NCI-H1417 treated with DMSO at 0.1 percent for 48 hours (cell line): ENCODE results near the gene GLS.
"Not testable (repeated sequence)": the region's sequence is repeated elsewhere in the genome, so short reads cannot be mapped to it uniquely, and the experiment has no call there.

Experiments
- DNase-seq: peaks from one replicate; lab custom pipeline; 2025; lab: John Stamatoyannopoulos, UW

GLS gene

DNA sequence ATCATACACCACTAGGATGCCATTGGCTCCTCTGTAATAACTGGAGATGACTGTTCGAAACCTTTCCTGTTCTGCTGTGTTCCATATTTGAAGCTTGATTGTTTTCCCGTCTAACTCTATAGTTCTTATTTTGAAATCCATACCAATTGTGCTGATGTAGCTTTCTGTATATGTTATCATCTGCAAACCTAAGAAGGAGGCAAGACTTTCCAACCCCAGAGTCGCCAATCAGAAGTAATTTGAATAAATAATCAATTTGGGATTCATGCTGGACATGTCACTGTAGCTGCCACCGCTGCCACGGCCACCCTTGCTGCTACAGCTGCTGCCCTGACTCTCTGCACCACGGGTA is 112.6 kb downstream of the GLS start:
- no peak for DNase-seq

DNA sequence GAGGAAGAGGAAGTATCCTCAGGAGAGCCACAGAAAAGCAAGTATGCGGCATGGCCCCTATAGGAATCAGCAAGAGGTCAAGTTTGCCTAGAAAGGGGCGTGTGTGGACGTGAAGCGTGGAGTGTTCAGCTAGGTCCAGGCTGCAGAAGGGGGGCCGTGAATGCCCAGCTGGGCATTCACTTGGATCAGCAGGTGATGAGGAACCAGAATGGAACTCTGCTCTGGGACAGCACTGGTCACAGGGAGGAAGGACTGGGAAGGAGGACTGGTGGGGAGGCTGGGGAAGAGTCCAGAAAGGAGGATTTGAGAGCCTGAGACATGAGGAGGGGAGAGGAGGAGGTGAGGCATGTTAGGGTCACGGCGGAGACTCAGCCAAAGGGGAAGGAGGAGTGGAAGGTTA is 113.5 kb downstream of the GLS start:
- DNase-seq: no peak

DNA sequence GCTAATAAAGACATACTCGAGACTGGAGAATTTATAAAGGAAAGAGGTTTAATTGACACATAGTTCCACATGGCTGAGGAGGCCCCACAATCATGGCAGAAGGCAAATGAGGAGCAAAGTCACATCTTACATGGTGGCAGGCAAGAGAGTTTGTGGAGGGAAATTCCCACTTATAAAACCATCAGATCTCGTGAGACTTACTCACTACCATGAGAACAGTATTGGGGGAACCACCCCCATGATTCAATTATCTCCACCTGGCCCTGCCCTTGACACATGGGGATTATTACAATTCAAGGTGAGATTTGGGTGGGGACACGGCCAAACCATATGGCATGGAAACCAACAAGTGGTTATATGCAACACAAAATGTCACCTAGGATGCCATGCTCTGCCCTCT is 114.7 kb downstream of the GLS start:
- DNase-seq: not testable (repeated sequence)

DNA sequence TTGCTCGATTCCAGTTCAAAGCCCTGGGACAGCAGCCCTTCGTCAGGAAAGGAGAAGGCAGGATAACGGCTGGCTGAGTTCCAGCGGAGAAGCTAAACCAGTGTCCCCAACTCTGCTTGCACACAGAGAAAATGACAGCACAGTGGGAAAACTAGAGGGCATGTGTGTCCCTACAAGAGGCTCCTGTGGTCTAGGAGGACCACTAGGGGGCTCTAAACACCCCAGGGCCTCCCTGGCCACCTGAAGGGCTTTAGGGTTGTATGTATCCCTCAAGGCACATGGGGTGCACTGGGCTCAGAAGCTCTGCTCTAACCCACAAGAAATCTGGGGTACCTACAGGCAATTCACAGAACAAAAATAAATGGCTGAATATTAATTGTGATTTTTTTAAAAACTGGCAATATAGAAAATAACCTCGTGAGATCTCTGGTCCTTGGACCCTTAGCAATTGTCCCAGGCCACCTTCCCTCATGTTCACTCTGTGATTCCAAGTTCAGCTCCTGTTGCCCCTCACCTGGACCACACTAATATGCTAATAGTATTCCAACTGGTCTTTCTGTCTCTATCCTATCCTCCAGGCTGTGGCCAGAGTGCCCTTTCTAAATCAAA is 115.8 kb downstream of the GLS start:
- no peak for DNase-seq

DNA sequence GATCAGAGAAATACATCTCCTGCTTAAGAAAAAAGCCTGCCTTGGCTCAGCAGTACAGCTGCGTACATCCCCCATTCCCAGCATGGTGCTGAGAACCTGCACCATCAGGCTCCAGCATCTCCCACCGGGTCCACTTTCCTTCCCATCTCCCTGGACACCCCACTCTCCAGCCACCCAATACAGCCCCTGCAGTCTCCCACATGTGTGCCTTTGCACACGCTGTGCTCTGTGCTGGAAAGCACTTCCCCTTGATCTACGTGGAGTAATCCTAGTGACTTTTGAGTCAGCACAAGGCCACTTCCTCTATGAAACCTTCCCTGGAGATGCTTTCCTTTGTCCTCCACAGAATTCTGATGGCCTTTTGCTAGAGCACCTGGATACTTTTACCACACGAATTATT is 116.3 kb downstream of the GLS start:
- DNase-seq: no peak

DNA sequence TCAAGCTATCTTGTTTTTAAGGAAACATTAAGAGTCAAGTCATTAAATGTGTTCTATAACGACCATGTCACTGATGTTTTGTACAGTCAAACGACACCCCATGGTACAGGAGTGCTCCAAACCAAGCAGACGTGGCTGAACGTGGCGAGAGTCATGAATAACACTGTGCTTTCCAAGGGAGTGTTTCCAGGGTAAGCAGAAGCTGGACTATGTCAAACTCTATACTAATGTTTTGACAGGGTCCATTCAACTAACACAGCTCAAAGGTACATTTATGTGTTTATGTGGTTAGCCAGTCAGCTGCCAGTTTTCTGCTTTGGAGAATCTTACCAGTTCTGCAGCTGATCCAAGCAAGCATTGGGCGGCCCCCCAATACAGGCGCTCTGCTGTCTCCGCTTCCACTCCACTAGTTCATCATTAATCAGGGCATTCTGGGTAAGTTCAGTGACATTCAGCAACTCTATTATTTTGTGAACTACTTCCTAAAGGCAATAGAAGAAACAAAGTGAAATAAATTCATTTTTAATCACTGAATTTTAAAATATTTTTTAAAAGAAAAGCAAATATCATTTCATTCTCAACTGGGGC is 117.0 kb downstream of the GLS start:
- DNase-seq: no peak

DNA sequence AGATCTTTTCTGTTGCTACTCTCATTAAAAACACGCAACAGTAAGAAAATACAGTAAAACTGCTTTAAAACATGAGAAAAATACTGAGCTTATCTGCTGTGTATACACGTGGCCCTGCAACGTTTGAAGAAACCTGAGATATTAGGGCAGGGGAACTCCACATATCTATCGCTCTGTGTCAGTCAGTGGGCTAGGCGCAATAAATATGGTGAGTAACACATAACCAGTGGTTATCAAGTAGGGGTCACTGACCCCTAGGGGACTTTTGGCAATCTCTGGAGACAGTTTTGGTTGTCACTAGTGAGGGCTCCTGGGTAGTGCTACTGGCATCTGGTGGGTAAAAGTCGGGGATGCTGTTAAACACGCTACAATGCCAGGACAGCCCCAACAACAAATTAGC is 118.4 kb downstream of the GLS start:
- DNase-seq: no peak

DNA sequence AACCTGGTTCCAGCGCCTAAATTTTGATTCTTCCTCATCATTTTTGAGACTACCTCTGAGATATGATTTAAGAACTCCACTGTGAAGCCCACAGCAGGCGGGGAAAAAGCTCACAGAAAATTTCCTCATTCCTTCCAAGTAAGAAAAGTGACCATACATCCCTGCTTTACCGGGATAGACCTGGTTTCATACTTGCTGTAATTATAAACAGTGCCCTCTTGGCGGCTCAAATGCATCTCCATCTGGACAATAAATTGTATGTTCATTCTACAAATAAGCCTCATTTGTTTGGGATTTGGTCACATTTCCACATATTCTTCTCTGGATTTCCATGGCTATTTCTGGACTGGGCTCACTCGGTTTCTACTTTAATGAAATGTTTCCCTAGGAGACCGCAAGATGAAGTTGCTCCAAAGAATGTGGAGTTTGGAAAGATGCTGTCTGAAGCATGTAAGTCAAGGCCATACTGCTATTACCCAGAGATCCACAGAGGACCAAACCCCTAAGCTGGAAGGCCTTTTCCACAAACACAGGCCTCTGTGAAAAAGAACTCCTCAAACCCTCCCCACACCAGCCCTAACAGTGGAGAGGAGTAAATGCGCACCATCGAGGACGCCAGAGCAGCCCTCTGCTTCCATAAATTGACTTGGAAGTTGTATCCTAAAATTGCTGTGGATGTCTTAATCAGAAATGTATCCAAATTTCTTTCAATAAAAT is 119.5 kb downstream of the GLS start:
- no peak for DNase-seq

DNA sequence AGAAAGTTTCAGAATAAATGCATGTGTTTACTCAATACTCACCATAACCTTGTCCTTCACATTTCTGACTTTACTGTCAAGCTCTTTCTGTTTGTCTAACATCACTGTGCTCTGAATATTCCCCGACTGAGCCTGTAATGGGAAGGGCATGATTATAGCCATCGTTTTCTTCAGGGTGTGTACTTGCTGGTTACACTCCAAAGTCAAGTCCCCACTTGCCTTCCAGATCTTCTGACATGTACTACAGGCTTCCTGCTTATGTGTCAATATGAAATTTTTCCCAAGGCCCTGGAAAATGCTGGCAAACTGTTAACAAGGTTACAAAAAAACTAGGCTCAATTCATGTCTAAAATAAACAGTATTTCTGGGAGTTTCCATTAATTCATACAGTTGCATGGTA is 120.4 kb downstream of the GLS start:
- no peak for DNase-seq

DNA sequence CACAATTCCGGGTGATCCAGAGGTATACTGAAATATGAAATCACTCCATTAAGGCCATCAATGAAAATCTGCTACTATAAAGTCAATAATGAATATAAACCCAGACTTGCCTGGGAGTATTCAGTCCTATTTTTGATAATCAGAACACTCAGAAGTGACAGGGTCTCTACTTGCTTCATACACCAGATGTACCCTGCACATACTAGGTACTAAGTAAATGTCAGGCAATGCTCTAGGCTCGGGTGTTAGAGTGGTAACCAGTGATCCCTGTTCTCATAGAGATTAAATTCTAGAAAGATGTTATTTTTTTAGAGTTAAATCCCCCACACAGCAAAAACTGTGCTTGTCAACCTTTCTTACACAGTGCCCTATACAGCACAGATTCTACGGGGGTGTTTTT is 121.0 kb downstream of the GLS start:
- no peak for DNase-seq

DNA sequence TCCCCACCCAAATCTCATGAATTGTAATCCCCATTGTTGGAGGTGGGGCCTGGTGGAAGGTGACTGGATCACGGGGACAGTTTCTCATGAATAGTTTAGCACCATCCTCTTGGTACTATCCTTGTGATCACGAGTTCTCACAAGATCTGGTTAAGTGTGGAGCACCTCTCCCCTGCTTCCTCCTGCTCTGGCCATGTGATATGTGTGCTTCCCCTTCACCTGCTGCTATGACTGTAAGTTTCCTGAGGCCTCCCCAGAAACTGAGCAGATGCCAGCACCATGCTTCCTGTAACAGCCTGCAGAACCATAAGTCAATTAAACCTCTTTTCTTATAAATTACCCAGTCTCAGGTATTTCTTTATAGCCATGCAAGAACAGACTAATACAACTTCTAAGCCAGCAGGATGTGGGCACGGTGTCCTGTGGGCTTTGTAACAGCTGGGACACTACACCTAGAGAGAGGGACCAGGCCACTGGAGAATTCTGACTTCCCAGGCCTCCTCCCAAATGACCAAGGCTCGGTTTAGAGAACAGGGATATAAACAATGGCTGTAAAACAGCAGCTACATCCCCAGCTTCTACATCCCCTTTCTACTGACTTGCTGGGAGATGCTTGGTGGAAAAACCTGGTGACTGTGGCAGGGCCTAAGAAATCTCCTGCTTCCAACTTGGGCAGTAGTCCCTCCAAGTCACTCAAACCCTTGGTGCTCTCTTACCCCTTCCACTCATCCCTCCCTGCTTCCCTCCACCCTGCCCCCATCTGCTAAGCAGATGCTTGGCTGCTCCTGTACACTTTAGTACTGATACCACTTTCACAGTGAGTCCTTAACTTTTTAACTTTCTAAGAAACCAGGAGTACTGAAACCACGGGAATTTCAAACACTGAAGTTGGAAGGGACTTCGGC is 123.0 kb downstream of the GLS start:
- DNase-seq: no peak

DNA sequence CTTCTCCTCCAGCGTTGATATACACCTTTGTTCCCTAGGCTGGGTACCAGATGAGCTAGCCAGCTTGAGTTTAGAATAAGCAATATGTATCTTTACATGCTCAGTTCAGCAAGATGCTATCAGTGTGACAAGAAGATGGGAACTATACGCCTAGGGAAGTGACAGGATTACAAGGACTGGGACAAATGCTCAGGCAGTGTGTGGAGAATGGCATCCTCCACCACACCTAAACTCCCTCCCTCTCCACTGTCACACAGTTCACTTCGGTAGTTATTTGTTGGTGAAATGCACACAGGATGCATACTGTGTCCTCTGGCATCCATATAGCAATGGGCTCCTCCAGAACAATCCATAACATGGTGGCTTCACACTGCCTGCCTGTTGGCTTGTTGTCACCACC is 125.7 kb downstream of the GLS start:
- no peak for DNase-seq

DNA sequence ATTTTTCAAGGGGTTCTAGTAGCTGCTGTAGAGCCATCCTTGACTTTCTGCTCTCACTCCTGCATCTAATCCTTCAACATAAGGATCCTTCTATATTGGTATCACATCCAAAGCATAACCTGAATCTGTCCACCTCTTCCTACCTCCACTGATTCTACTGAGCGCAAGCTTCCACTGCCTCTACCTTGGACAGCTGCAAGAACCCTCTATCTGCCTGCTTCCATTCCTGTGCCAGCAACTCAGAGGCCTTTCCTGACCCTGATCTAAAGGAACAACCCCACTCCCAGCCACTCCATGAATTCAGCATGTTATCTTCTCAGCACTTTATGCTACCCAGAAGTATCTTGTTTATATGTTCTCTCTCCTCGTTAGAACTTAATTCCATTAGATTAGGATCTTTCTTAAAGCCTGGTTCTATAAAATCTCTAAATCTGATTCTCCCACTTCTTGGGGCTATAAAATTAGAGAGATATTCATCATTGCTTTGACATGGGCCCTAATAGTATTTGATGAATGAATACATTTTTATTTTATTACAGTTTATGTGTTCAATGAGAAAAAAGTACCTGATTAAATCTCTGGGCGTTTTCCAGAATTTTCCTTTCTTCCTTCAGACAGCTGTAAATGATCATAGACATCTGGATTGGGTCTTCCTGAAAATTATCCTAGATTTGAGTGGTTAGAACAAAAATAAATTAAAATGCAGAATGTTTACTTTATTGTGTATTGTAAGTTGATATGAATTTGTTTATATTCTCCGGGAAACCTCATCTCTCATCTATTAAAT is 126.6 kb downstream of the GLS start:
- DNase-seq: no peak

DNA sequence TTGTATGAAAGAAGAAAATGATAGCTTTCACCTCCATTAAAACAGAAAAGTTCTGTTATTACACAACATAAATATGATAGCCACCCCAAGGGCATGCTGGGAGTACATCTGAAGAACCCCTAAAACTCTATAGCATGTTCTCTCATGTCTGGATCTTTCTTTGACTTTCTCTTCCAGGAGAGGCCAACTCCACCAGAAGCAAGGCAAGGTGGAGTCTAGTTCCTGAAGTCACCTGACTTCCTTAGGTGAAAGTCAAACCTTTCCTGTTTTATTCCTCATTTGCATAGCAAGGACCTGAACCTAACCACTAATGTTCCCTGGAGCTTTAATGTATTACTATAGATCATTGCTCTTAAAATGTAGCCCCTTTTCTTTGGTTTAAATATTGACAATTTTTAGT is 127.7 kb downstream of the GLS start:
- no peak for DNase-seq

DNA sequence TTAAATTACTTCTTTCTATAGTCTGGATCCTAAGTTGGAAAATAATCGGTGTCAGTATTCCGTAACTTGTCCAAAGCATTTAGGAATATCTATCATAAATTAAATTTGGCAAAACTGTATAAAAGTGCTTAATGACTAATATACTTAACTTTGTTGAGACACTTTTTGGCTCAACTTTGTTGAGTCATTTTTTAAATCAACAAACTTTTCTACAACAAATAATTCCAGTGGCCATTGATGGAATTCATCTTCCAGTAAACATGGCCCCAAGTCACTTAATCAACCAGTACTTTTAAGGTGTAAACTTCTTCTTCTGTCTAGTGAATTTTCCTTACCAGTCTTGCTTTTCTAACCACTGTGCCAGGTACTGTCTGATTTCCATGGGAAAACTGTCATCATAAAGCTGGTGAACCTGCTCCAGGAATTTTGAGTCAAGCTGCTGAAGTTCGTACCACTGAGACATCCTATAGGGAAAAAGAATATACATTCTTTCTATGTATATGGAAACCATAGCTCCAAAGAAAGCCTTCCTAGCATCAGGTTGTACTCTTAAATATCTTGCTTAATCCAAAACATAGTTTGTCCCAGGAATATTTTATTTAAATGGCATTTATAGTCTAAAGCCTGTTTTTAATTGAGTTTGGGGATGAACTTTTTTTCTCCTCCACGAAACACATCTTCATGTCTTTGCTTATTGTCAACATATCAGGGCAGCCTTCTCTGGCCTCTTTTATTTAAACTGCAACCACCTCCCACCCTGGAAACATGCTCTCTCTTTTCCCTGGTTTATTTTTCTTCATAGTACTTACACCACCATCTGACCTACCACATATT is 129.1 kb downstream of the GLS start:
- DNase-seq: no peak

DNA sequence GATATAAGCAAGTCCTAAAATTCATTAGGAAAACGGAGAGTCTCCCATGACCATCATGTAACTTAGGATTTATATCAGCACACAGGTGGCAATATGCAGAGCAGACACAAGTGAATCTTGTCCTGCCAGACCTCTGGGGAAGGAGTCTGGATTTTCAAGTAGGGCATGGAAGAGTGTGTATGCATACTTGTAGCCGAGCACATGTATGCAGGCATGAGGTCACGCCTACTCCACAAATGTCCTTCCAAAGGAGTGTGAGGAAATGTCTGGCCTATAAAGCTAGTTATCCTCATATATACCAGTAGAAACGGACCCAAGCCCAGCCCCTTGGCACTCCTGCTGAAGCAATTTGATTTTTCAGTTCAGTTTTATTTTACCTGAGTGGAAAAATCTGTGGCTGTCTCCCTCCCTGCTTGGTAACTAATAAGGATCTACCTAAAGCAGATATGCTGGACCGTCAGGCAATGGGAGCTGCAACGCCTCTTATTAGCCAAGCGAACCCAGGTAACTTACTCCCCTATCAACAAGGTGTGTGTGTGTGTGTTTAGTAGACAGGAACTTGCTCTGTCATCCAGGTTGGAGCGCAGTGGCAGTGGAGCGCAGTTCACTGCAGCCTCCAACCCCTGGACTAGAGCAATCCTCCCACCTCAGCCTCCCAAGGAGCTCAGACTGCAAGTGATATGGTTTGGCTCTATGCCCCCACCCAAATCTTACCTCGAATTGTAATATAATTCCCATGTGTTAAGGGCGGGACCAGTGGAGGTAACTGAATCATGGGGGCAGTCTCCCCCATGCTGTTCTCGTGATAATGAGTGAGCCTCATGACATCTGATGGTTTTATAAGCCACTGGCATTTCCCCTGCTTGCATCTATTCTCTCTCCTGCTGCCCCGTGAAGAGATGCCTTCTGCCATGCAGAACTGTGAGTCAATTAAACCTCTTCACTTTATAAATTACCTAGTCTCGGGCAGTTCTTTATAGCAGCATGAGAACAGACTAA is 130.6 kb downstream of the GLS start:
- DNase-seq: no peak

DNA sequence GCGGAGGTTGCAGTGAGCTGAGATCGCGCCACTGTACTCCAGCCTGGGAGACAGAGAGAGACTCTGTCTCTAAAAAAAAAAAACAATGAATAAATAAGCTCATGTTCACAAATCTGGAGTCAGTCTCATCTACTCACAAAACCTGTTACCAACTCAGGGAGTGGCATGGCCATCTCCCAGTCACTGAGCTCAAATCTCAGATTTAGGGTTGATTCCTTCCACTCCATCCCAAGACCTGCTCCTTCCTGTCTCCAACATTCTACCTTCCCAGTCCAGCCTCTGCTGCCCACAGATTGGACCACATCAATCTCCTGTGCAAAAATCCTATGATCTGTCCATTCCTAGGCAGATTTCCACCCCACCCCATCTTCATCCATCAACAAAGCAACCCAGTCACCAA is 131.7 kb downstream of the GLS start:
- DNase-seq: no peak

DNA sequence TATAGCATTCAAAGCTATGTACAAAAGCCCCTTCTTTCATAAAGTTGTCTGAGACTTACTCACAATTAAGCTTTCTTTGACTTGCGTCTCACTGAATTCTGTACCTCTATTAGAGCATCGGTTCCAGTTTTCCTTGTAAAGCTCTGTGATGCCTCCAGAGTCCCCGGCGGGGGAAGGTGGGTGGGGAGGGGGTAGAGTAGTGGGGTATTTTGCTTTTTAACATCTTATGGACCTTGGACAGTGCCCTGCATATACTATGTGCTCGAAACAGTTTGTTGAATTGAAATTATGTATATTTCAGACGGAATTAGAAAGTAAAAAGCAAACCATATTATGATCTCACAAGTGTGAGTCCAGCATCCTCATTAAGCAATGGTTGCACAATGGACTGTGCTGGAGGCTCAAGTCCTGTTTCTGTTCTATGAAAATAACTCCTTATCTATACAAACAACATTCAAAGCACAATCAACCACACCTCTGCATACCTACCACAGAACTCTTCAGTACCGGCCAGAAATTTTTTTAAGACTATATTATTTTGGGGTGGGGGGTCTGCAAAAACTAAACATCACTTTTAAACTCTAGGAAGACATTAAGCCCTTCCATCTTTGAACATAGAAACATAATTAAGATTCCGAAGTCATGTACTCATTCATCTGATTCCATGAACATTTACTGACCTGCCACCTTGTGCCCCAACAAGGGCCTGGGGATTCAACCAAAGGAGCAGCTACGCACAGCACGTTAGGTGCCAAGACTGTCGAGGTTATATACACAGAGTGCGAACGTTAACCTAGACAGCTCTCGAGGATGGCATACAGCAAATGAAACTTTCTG is 132.4 kb downstream of the GLS start:
- DNase-seq: no peak

DNA sequence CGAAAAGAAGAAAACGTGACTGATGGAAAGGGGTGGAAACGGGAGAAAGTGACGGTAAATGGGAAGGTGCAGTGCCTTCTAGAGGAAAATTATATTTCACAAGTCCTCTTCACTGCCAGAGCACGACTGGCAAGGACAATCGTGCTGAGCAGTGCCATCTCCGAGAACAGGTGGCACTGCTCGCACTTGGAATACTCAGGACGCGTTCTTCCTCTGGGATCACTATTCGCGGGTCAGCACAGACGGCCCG is 133.0 kb downstream of the GLS start:
- no peak for DNase-seq
